Nephron (organoid): Measurements from ENCODE around the gene CCNL2.
A peak's percentile ranks its signal among the peaks of the same experiment; 100 is the strongest.

ENCODE experiments used
- H3K27ac Mint-ChIP-seq, 3 experiments: 2 replicates each; pipeline ENCODE4 v1.8.0; 2020; ENCODE audit warnings: mixed read lengths in 3 of 3, mild to moderate bottlenecking in 2 of 3, moderate library complexity in 1 of 3
- H3K27me3 Mint-ChIP-seq: 2 replicates; pipeline ENCODE4 v1.8.0; 2021; ENCODE audit warnings: low read depth, mild to moderate bottlenecking, moderate library complexity, mixed read lengths
- H3K36me3 Mint-ChIP-seq: 2 replicates; pipeline ENCODE4 v1.8.0; 2020; ENCODE audit warnings: low read depth, mixed read lengths
- H3K4me1 Mint-ChIP-seq: 2 replicates; pipeline ENCODE4 v1.8.0; 2020; ENCODE audit warnings: mixed read lengths
- H3K4me3 Mint-ChIP-seq, 3 experiments: 2 replicates each; pipeline ENCODE4 v1.8.0; 2020; ENCODE audit warnings: mild to moderate bottlenecking in 3 of 3, mixed read lengths in 3 of 3, moderate library complexity in 2 of 3
- H3K9me3 Mint-ChIP-seq: 2 replicates; pipeline ENCODE4 v1.8.0; 2020; ENCODE audit warnings: mixed read lengths
- TF ChIP-seq, protein P1 (sequence below), 3 experiments: fragments of 200-600 bp; sonication (generic); IDR thresholded peaks; one replicate each; pipeline ENCODE4 v1.5.0; 2021; ENCODE audit warnings: antibody characterized with exemption in 3 of 3; ENCODE audit not compliant: unreplicated experiment in 3 of 3

The CCNL2 gene

DNA sequence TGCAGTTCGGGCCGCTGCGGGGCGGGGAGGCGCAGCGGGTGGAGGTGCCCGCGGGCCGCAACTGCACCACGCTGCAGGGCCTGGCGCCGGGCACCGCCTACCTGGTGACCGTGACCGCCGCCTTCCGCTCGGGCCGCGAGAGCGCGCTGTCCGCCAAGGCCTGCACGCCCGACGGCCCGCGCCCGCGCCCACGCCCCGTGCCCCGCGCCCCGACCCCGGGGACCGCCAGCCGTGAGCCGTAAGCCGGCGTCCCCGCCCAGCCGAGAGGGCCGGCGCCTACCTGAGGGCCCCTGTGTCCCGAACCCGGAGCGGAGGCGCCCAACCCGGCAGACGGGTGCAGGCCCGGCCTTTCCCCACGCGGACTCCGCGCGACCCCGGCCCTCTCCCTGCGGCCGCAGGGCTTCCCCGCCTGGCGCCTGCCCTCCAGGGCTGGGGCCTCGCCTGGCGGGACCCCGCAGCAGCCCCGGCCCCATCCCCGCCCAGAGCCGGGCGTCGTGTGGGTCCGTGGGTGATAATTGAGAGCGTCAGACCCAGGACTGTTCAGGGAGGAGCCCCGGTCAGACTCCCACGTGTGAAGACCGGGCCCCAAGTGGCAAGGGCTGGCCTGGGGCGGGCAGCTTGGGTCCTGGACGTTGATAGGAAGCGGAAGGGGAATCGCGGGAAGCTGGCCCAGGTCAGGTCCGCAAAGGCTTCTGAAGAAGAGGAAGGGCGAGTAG, 40.6 kb upstream of the CCNL2 start:
- Mint-ChIP-seq H3K4me3 (no peak overlapping the region), H3K27ac (no peak overlapping the region), H3K4me1 (peaks cover 19% of the 10 kb centered on the region), H3K9me3 (no peaks in the 10 kb centered on the region), H3K27me3 (no peaks in the 10 kb centered on the region), H3K36me3 (no peaks in the 10 kb centered on the region)
- TF ChIP-seq, protein P1, sequence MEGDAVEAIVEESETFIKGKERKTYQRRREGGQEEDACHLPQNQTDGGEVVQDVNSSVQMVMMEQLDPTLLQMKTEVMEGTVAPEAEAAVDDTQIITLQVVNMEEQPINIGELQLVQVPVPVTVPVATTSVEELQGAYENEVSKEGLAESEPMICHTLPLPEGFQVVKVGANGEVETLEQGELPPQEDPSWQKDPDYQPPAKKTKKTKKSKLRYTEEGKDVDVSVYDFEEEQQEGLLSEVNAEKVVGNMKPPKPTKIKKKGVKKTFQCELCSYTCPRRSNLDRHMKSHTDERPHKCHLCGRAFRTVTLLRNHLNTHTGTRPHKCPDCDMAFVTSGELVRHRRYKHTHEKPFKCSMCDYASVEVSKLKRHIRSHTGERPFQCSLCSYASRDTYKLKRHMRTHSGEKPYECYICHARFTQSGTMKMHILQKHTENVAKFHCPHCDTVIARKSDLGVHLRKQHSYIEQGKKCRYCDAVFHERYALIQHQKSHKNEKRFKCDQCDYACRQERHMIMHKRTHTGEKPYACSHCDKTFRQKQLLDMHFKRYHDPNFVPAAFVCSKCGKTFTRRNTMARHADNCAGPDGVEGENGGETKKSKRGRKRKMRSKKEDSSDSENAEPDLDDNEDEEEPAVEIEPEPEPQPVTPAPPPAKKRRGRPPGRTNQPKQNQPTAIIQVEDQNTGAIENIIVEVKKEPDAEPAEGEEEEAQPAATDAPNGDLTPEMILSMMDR (IDR thresholded peaks at IDR 0.05; ENCODE audit: unreplicated experiment in 3 of 3): no peak

DNA sequence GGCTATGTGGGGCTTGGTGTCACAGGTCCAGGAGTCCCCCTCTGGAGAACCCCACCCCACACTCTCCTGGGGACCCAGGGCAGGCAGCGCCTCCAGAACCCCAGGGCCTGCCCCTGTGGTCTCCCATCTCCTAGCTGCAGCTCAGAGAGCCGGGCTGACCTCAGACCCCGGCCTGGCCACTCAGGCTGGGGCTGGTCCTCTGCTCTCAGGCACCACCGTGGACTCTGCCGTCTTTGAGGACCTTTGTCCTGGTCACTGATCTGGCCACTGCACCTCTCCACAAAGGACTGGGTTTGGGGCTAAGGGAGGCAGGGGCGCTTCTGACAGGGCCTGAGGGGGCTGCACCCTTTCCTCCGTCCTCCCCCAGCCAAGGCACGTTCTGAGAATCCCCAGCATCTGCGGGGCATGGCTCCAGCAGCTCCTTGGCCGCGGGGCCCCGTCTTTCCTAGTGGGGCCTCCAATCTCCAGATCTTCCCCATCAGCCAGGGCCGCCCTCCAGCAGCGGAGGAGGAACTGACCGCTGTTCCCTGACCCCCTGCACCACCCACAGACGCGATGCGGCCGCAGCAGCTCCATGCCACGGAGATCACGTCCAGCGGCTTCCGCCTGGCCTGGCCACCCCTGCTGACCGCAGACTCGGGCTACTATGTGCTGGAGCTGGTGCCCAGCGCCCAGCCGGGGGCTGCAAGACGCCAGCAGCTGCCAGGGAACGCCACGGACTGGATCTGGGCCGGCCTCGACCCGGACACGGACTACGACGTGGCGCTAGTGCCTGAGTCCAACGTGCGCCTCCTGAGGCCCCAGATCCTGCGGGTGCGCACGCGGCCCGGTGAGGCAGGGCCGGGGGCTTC, 39.6 kb upstream of the CCNL2 start:
- Mint-ChIP-seq H3K4me1 (peaks cover 19% of the 10 kb centered on the region), H3K27ac (peak overlapping the region in 1 of 3 experiments; percentile 54), H3K4me3 (peak overlapping the region in 2 of 3 experiments; percentile 52 to 58), H3K27me3 (no peaks in the 10 kb centered on the region), H3K9me3 (no peaks in the 10 kb centered on the region), H3K36me3 (no peaks in the 10 kb centered on the region)
- TF ChIP-seq, protein P1 (IDR thresholded peaks at IDR 0.05; ENCODE audit: unreplicated experiment in 3 of 3): no peak

DNA sequence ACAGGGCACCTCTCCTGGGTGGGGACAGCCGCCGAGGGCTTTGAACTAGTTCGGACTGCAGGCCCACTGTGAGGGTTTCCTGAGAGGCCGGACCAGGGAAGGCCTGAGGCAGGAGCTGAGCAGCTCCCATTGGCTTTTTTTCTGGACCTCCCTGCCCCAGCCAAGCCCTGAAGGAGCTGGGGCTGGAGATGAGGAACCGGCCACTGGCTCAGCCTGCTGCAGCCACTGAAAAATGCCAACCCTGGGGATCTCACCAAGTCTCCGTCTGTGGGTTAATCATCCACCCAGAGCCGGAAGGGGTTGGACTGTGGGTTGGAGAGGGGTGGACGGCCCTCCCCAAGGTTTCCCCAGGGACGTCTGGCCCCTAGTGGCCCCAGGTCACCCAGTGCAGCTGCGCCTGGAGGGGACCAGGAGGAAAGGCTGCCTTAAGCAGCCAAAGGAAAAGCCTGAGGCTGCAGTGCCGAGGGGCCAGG, 38.8 kb upstream of the CCNL2 start:
- Mint-ChIP-seq H3K27ac (peak overlapping the region in 1 of 3 experiments; percentile 64), H3K4me3 (no peak overlapping the region), H3K4me1 (peaks cover 19% of the 10 kb centered on the region), H3K27me3 (no peaks in the 10 kb centered on the region), H3K9me3 (no peaks in the 10 kb centered on the region), H3K36me3 (no peaks in the 10 kb centered on the region)
- TF ChIP-seq, protein P1 (IDR thresholded peaks at IDR 0.05; ENCODE audit: unreplicated experiment in 3 of 3): no peak

DNA sequence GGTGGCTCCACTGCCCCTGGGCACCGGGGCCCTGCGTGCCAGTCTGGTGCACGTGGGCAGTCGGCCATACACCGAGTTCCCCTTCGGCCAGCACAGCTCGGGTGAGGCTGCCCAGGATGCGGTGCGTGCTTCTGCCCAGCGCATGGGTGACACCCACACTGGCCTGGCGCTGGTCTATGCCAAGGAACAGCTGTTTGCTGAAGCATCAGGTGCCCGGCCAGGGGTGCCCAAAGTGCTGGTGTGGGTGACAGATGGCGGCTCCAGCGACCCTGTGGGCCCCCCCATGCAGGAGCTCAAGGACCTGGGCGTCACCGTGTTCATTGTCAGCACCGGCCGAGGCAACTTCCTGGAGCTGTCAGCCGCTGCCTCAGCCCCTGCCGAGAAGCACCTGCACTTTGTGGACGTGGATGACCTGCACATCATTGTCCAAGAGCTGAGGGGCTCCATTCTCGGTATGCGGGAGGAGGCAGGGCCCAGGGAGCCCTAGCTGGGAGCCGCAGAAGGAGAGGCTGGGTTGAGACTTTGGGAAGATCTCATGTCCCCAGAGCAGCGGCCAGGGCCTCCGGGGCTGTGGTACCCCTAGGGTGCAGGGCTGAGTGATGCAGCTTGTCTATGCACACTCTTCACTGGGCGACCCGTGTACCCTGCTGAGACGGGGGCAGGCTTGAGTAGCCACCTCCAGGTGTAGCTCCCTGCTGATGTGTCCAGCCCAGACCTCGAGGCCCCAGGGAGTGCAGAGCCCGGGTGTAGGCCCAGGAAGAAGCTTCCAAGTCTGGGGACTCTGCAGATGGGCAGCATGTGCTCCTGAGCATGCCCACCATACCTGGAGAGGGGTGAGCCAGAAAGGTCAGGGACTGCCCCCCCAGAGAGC, 38.1 kb upstream of the CCNL2 start:
- Mint-ChIP-seq H3K9me3 (no peaks in the 10 kb centered on the region), H3K36me3 (no peaks in the 10 kb centered on the region), H3K27ac (no peak overlapping the region), H3K27me3 (no peaks in the 10 kb centered on the region), H3K4me1 (peaks cover 22% of the 10 kb centered on the region), H3K4me3 (peak overlapping the region in 2 of 3 experiments; percentile 82 to 83)
- TF ChIP-seq, protein P1 (IDR thresholded peaks at IDR 0.05; ENCODE audit: unreplicated experiment in 3 of 3): no peak

DNA sequence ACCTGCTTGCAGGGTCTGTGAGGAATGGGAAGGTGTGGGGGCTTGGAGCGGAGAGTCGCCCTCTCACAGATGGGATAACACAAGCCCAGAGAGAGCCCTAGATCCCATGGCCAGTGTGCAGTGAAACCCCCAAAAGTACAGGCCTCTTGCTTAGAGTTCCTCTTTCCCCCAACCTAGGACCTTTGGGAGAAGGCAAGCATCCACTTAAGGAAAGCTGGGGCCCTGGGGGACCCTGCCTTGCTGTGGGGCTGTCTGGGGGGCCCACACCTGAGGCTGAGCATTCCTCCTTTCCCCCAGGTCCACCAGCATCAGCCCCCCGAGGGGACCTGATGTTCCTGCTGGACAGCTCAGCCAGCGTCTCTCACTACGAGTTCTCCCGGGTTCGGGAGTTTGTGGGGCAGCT, 37.5 kb upstream of the CCNL2 start:
- H3K27ac Mint-ChIP-seq: peak overlapping the region in 2 of 3 experiments; percentile 47 to 50
- TF ChIP-seq, protein P1 (IDR thresholded peaks at IDR 0.05; ENCODE audit: unreplicated experiment in 3 of 3): no peak
- peak overlapping the region; percentile 82 to 85 (median 83) for H3K4me3 Mint-ChIP-seq
- H3K27me3 Mint-ChIP-seq: no peaks in the 10 kb centered on the region
- H3K9me3 Mint-ChIP-seq: no peaks in the 10 kb centered on the region
- peaks cover 23% of the 10 kb centered on the region for H3K4me1 Mint-ChIP-seq
- H3K36me3 Mint-ChIP-seq: no peaks in the 10 kb centered on the region
